Measurements from ENCODE around the gene TTC7B.

DNA sequence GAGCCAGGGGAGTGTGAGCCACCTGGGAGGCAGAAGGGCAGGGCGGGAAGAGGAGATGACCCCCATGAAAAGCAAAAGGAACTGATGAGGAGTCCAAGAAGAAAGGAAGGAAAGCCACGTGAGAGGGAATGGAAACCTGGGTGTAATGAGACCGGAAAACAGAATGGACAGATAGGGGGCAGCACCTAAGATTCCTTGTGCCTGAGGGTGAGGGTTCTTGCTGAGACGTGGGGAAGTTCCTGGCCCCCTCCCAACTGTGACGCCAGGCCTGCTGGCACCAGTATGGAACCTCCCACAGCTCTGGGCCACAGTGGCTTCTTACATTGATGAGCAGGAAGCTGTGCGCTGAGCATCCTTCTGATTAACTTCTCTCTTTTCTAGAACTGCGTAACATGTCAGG lies 30.8 kb downstream of the TTC7B start:
- TF ChIP-seq, protein P1, sequence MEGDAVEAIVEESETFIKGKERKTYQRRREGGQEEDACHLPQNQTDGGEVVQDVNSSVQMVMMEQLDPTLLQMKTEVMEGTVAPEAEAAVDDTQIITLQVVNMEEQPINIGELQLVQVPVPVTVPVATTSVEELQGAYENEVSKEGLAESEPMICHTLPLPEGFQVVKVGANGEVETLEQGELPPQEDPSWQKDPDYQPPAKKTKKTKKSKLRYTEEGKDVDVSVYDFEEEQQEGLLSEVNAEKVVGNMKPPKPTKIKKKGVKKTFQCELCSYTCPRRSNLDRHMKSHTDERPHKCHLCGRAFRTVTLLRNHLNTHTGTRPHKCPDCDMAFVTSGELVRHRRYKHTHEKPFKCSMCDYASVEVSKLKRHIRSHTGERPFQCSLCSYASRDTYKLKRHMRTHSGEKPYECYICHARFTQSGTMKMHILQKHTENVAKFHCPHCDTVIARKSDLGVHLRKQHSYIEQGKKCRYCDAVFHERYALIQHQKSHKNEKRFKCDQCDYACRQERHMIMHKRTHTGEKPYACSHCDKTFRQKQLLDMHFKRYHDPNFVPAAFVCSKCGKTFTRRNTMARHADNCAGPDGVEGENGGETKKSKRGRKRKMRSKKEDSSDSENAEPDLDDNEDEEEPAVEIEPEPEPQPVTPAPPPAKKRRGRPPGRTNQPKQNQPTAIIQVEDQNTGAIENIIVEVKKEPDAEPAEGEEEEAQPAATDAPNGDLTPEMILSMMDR (IDR thresholded peaks at IDR 0.05) = no peak
- TF ChIP-seq POLR2A (IDR thresholded peaks at IDR 0.05) = no peak
